CD4-positive, alpha-beta T cell (primary cell): ENCODE data around the gene CIZ1. TPM values are rescaled to one million over a fixed set of nuclear protein-coding genes. Genes with fewer than 3 reads are reported as not detected.

ENCODE experiments used
- ATAC-seq: fragments of 200-7000 bp; cut with Tn5 transposase; one replicate; pipeline ENCODE4 v1.10.0; 2022; ENCODE audit warnings: mild to moderate bottlenecking; ENCODE audit not compliant: poor library complexity
- CTCF ChIA-PET: fragments of 350-600 bp; sonication (Branson Sonifier 250); formaldehyde crosslinking; loops from one replicate; lab custom pipeline; 2021; ENCODE audit warnings: antibody characterized with exemption, inconsistent platforms; lab: Charles Lee
- POLR2A ChIA-PET: fragments of 350-600 bp; sonication (Branson Sonifier 250); formaldehyde crosslinking; loops from one replicate; lab custom pipeline; 2021; ENCODE audit warnings: antibody characterized with exemption, inconsistent platforms; lab: Charles Lee
- DNase-seq, 14 experiments: peaks; one replicate each; pipeline ENCODE4 v3.0.0-alpha.2; 2013 to 2020; ENCODE audit warnings: mixed read lengths in 2 of 14
- H3K27ac ChIP-seq, 2 donors: one replicate each; pipeline versions ENCODE4 v1.5.1 to v1.7.0; 2013; ENCODE audit warnings: low read length in 2 of 2, low read depth in 1 of 2, mild to moderate bottlenecking in 1 of 2
- H3K27me3 ChIP-seq, 2 experiments: 1 replicate in 1 of 2; 2 replicates in 1 of 2; pipeline versions ENCODE4 v1.6.1 to v1.7.0; 2013; ENCODE audit warnings: low read length in 2 of 2, control low read depth in 1 of 2, mild to moderate bottlenecking in 1 of 2, moderate library complexity in 1 of 2; ENCODE audit not compliant: insufficient read depth in 2 of 2, control insufficient read depth in 1 of 2
- H3K36me3 ChIP-seq: one replicate; pipeline ENCODE4 v1.6.1; 2013; ENCODE audit warnings: low read length, control low read depth; ENCODE audit not compliant: insufficient read depth
- H3K4me1 ChIP-seq: one replicate; pipeline ENCODE4 v1.6.1; 2013; ENCODE audit warnings: low read length, control low read depth; ENCODE audit not compliant: insufficient read depth
- H3K4me3 ChIP-seq: one replicate; pipeline ENCODE4 v1.5.1; 2013; ENCODE audit warnings: mild to moderate bottlenecking, low read length, moderate library complexity
- H3K9me3 ChIP-seq, 2 experiments: 1 replicate in 1 of 2; 2 replicates in 1 of 2; pipeline versions ENCODE4 v1.6.1 to v1.7.0; 2013; ENCODE audit warnings: low read length in 2 of 2, mild to moderate bottlenecking in 2 of 2, control low read depth in 1 of 2, moderate library complexity in 1 of 2; ENCODE audit not compliant: control insufficient read depth in 1 of 2, insufficient read depth in 1 of 2
- H3K27ac Mint-ChIP-seq: one replicate; pipeline ENCODE4 v1.8.0; 2020; ENCODE audit warnings: mixed read lengths
- H3K27me3 Mint-ChIP-seq: one replicate; pipeline ENCODE4 v1.8.0; 2021; ENCODE audit warnings: mixed read lengths
- H3K36me3 Mint-ChIP-seq: one replicate; pipeline ENCODE4 v1.8.0; 2021; ENCODE audit warnings: low read depth, mixed read lengths
- H3K4me1 Mint-ChIP-seq: one replicate; pipeline ENCODE4 v1.8.0; 2021; ENCODE audit warnings: low read depth, mixed read lengths
- H3K4me3 Mint-ChIP-seq: one replicate; pipeline ENCODE4 v1.8.0; 2020; ENCODE audit warnings: mild to moderate bottlenecking, mixed read lengths
- H3K9me3 Mint-ChIP-seq: one replicate; pipeline ENCODE4 v1.8.0; 2020; ENCODE audit warnings: mixed read lengths
- intact Hi-C, 2 experiments: fragments of 100-400 bp; cut with DNase I in 1 of 2; cut with micrococcal nuclease in 1 of 2; formaldehyde crosslinking; loops; one replicate each; pipeline versions ENCODE4 v1.15.1 to v1.9.0; 2023 to 2025; cut with DNase I, micrococcal nuclease
- total RNA-seq, 174 experiments: library from RNA in 2 of 174; stranded (reverse) in 2 of 174; gene quantifications; one replicate each; pipeline ENCODE4 v1.2.3 and lab custom pipeline; 2021 to 2026
- TF ChIP-seq, protein P1 (sequence below): fragments of 200-600 bp; IDR thresholded peaks from one replicate; pipeline ENCODE4 v1.8.0; 2022; ENCODE audit warnings: antibody characterized with exemption, mild to moderate bottlenecking

CIZ1 gene
- total RNA-seq, 2 experiments from 2014 or later = 106 to 107 TPM

GRCh38 chr9:128190516-128191405 lies 611 bp downstream of the CIZ1 start:
- Histone ChIP-seq H3K27ac (no peak overlapping the region), H3K27me3 (peaks cover 0 to 4% of the 10 kb centered on the region in 2 experiments), H3K9me3 (peaks cover 0 to 5% of the 10 kb centered on the region in 2 experiments), H3K4me3 (peak overlapping the region; percentile 75), H3K36me3 (peaks cover 30% of the 10 kb centered on the region), H3K4me1 (peaks cover 24% of the 10 kb centered on the region)
- Mint-ChIP-seq H3K4me1 (peaks cover 31% of the 10 kb centered on the region), H3K9me3 (no peaks in the 10 kb centered on the region), H3K27ac (peak overlapping the region; percentile 89), H3K36me3 (peaks cover 45% of the 10 kb centered on the region), H3K4me3 (peak overlapping the region; percentile 93), H3K27me3 (no peaks in the 10 kb centered on the region)
- POLR2A ChIA-PET = interaction anchor here (0.8 to 2.1 kb wide), 7 partner anchors 16 to 180 kb away, joined by 3 to 13 read pairs (median 5); partner anchors contain the start of genes BBLN, NAIF1, SLC25A25 and URM1
- intact Hi-C loops = loop anchor here (1.0 to 10.0 kb wide), 6 partner anchors 13 to 388 kb away; partner anchors contain the start of genes DNM1 (in 2 of the 2), BBLN (in 1 of the 2), COQ4 (in 1 of the 2) and FPGS (in 1 of the 2)
- TF ChIP-seq, protein P1, sequence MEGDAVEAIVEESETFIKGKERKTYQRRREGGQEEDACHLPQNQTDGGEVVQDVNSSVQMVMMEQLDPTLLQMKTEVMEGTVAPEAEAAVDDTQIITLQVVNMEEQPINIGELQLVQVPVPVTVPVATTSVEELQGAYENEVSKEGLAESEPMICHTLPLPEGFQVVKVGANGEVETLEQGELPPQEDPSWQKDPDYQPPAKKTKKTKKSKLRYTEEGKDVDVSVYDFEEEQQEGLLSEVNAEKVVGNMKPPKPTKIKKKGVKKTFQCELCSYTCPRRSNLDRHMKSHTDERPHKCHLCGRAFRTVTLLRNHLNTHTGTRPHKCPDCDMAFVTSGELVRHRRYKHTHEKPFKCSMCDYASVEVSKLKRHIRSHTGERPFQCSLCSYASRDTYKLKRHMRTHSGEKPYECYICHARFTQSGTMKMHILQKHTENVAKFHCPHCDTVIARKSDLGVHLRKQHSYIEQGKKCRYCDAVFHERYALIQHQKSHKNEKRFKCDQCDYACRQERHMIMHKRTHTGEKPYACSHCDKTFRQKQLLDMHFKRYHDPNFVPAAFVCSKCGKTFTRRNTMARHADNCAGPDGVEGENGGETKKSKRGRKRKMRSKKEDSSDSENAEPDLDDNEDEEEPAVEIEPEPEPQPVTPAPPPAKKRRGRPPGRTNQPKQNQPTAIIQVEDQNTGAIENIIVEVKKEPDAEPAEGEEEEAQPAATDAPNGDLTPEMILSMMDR = no peak
- ATAC-seq (peak; percentile 61), DNase-seq (peak in 4 of 14 experiments; percentile 4 to 27 (median 24))
- CTCF ChIA-PET = interaction anchor here (0.7 to 1.3 kb wide), 3 partner anchors 17 to 172 kb away, joined by 3 to 8 read pairs (median 3); partner anchors contain the start of gene BBLN

DNA sequence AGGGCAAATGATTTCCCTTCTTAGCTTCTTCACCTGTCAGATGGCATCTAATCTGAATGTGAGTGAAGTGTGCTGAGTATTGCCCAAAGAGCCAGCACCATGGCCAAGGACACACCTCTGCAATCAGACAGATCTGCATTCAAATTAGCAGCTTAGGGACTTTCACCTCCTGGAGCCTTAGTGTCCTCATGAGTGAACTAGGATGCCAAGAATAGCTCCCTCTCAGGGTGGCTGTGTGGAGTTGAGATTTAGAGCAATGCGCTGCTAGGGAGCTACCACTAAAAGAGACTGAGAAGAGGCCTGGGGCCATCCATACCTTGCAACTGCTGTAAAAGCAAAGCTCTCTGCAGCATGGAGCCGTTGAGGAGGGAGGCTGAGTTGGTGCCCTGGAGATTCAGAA lies 1.4 kb downstream of the CIZ1 start:
- Histone ChIP-seq H3K4me3 (peak overlapping the region; percentile 75), H3K27ac (no peak overlapping the region), H3K9me3 (peaks cover 0 to 5% of the 10 kb centered on the region in 2 experiments), H3K4me1 (peaks cover 24% of the 10 kb centered on the region), H3K36me3 (peaks cover 35% of the 10 kb centered on the region), H3K27me3 (peaks cover 0 to 4% of the 10 kb centered on the region in 2 experiments)
- ChIA-PET CTCF (no interaction called here), POLR2A (interaction anchor here (0.8 to 2.1 kb wide), 4 partner anchors 29 to 181 kb away, joined by 3 to 13 read pairs (median 6); partner anchors contain the start of genes BBLN and URM1)
- ATAC-seq (no peak), DNase-seq (peak in 1 of 14 experiments; percentile 13)
- peaks cover 31% of the 10 kb centered on the region for H3K4me1 Mint-ChIP-seq
- peak overlapping the region; percentile 88 for H3K4me3 Mint-ChIP-seq
- TF ChIP-seq, protein P1 = no peak
- intact Hi-C loops = loop anchor here (5.0 to 10.0 kb wide), 3 partner anchors 65 to 388 kb away; partner anchors contain the start of genes COQ4 (in 1 of the 2), FPGS (in 1 of the 2) and TRUB2 (in 1 of the 2)
- peak overlapping the region; percentile 49 for H3K27ac Mint-ChIP-seq
- peaks cover 52% of the 10 kb centered on the region for H3K36me3 Mint-ChIP-seq
- no peaks in the 10 kb centered on the region for H3K27me3 Mint-ChIP-seq
- H3K9me3 Mint-ChIP-seq = no peaks in the 10 kb centered on the region

GRCh38 chr9:128188209-128188608 lies 3.2 kb downstream of the CIZ1 start:
- H3K27ac Mint-ChIP-seq = no peak overlapping the region
- POLR2A ChIA-PET = interaction anchor here (0.7 kb wide), 1 partner anchor 28 kb away, joined by 4 read pairs; the partner anchor contains the start of gene BBLN
- H3K9me3 ChIP-seq = peaks cover 0 to 5% of the 10 kb centered on the region in 2 experiments
- peaks cover 24% of the 10 kb centered on the region for H3K4me1 ChIP-seq
- H3K27me3 ChIP-seq = peaks cover 0 to 4% of the 10 kb centered on the region in 2 experiments
- ATAC-seq (no peak), DNase-seq (no peak)
- H3K4me3 Mint-ChIP-seq = peak overlapping the region; percentile 48
- TF ChIP-seq, protein P1 = no peak
- intact Hi-C loops = no loop called here
- H3K9me3 Mint-ChIP-seq = no peaks in the 10 kb centered on the region
- peaks cover 64% of the 10 kb centered on the region for H3K36me3 Mint-ChIP-seq
- no peak overlapping the region for H3K4me3 ChIP-seq
- peaks cover 43% of the 10 kb centered on the region for H3K36me3 ChIP-seq
- no peak overlapping the region for H3K27ac ChIP-seq
- H3K4me1 Mint-ChIP-seq = peaks cover 31% of the 10 kb centered on the region
- CTCF ChIA-PET = interaction anchor here (0.6 kb wide), 1 partner anchor 11 kb away, joined by 3 read pairs; no protein-coding TSS in a partner anchor
- no peaks in the 10 kb centered on the region for H3K27me3 Mint-ChIP-seq
